ENCODE results near the gene KIF20A.

DNA sequence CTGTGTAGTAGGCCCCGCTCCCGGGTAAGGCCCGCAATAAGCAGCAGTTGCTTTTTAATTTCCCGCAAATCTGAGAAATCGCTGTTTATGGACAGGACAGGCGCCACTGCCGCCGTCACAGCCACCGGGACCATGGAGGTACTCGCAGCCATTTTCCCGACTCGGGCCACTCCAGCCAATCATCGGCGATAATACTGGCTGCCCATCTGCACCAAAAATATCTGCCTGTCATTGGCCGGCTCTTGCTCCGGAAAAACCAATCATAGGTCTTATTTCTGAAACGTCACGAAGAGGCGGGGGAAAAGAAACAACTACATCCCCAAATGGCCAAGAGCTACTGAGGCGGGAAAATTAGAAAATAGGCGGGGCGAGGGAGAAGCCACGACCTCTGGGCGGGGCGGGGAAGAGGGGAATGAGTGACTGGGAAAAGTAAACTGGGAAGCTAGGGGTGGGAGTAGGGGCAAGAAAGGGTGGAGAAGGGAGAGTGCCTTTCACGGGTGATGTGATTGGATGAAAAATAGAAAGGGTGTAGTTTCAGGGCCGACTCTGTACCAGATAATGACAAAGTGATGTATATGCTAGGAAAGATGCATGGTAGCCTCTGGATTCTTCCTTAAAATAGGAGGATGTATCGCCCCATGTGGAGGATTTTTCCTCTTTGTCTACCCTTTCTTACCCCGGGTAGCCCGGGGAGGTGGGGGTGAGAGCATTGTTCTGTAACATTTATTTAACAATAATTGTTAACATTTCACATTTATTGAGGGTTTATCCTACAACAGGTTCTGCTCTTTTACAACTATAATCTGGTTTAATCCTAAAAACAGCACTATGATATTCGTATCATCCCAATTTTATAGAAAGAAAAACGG lies 34.5 kb downstream of the KIF20A start, which contains the start of gene CDC23:
- TF ChIP-seq TAF1 (IDR thresholded peaks at IDR 0.05; ENCODE audit: borderline replicate concordance, low read depth, low read length) (peak; percentile 81; the same call in 1 of the 2 replicates), POLR2A (IDR thresholded peaks at IDR 0.05; ENCODE audit: low read depth, low read length) (peak; percentile 87), POLR2AphosphoS5 (IDR thresholded peaks at IDR 0.05; ENCODE audit: low read depth, low read length) (peak; percentile 88)

Data from GM12892 (cell line).